Lower lobe of right lung (tissue), 2 donors: ENCODE measurements around the gene NUAK1. TPM values are rescaled to one million over a fixed set of nuclear protein-coding genes. Genes with fewer than 3 reads are reported as not detected.
A peak's percentile ranks its signal among the peaks of the same experiment; 100 is the strongest.

Experiments
- ATAC-seq, 2 donors: fragments of 200-7000 bp; cut with Tn5 transposase; one replicate each; pipeline ENCODE4 v1.9.1; 2020 to 2022; ENCODE audit warnings: mild to moderate bottlenecking in 2 of 2, moderate library complexity in 2 of 2
- DNase-seq: peaks from one replicate; pipeline ENCODE4 v3.0.0-alpha.2; 2020
- H3K27ac ChIP-seq: fragments of 200-600 bp; one replicate; pipeline ENCODE4 v1.8.0; 2022
- H3K27me3 ChIP-seq: fragments of 200-600 bp; one replicate; pipeline ENCODE4 v1.8.0; 2022; ENCODE audit warnings: low read depth
- H3K36me3 ChIP-seq: fragments of 200-600 bp; one replicate; pipeline ENCODE4 v1.8.0; 2022; ENCODE audit warnings: mild to moderate bottlenecking
- H3K4me1 ChIP-seq: fragments of 200-600 bp; one replicate; pipeline ENCODE4 v1.8.0; 2022
- H3K4me3 ChIP-seq: fragments of 200-600 bp; one replicate; pipeline ENCODE4 v1.8.0; 2022; ENCODE audit warnings: mild to moderate bottlenecking
- H3K9me3 ChIP-seq: fragments of 200-600 bp; one replicate; pipeline ENCODE4 v1.8.0; 2022
- CTCF ChIP-seq: fragments of 200-600 bp; IDR thresholded peaks from one replicate; pipeline ENCODE4 v1.8.0; 2022; ENCODE audit warnings: antibody characterized with exemption, mild to moderate bottlenecking
- intact Hi-C: fragments of 100-400 bp; cut with DNase I; formaldehyde crosslinking; loops from one replicate; pipeline ENCODE4 v1.11.0; 2022
- total RNA-seq: library from RNA; stranded (reverse); fragmentation: NEBNext Ultra II Directional; extraction: Animal tissue kit (Norgen Biotek cat#: 25700); gene quantifications from one replicate; pipeline ENCODE4 v1.2.1, GENCODE V29; 2021
- donor health status: DM: no; HTN: yes; CAD: no; lungs with severe emphysema.

Gene NUAK1
- total RNA-seq, 1 donor from 2014 or later = 17.5 TPM

DNA sequence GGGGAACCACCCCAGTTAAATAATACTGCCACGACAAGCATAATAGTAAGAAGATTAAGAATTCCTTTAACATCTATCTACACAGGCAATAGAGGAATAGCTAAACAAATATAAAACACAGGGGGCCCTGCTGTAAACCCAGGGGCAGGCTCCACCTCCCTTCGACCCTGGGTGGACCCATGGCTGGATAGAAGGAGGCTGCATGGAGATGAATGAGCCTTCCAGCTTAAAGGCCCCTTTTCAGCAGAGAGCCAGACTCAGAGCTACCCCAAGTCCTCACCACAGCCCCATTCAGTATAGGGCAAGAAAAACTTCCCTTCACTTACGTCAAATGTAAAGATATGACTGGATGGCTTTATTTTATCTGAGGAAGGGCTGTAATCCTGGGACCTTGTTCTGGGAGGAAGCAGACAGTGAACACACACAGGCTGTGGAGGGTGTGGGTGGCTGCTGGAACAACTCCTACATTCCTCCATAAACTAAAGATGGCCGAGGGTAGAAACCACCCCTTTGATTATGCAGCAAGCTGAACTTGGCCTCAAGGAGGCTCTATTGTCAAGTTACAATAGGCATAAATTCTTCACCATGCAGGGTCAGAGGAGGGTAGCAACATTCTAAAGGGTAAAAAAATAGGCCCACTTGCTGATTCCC is 30.4 kb downstream of the NUAK1 start:
- no peaks in the 10 kb centered on the region for H3K36me3 ChIP-seq
- H3K9me3 ChIP-seq = no peaks in the 10 kb centered on the region
- H3K27ac ChIP-seq = no peak overlapping the region
- no peaks in the 10 kb centered on the region for H3K27me3 ChIP-seq
- no peak for TF ChIP-seq CTCF
- H3K4me3 ChIP-seq = no peak overlapping the region
- intact Hi-C loops = no loop called here
- DNase-seq = no peak
- H3K4me1 ChIP-seq = peaks cover 44% of the 10 kb centered on the region
- no peak for ATAC-seq

DNA sequence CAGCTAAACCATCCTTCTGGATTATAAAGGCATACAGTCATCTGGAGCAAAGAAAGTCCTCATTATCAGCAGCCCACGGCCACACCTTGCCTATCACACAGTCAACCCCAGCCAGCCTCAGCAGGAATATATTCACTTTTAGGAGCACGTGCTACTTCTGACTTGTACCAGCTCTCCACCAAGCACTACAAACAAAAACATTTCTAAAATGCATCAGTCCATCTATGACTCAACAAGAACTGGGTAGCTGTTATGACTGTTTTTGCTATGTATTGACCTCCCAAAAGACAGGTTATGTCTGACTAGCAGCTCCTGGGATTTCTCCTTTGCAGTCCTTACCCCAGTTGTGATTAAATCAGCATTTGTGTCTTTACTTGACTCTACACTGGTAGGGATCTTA is 31.2 kb downstream of the NUAK1 start:
- H3K36me3 ChIP-seq = peaks cover 3% of the 10 kb centered on the region
- intact Hi-C loops = no loop called here
- ATAC-seq (peak in 1 of 2 donors; percentile 31), DNase-seq (no peak)
- TF ChIP-seq CTCF = no peak
- no peak overlapping the region for H3K4me3 ChIP-seq
- H3K4me1 ChIP-seq = peaks cover 37% of the 10 kb centered on the region
- H3K27me3 ChIP-seq = no peaks in the 10 kb centered on the region
- no peaks in the 10 kb centered on the region for H3K9me3 ChIP-seq
- H3K27ac ChIP-seq = no peak overlapping the region

DNA sequence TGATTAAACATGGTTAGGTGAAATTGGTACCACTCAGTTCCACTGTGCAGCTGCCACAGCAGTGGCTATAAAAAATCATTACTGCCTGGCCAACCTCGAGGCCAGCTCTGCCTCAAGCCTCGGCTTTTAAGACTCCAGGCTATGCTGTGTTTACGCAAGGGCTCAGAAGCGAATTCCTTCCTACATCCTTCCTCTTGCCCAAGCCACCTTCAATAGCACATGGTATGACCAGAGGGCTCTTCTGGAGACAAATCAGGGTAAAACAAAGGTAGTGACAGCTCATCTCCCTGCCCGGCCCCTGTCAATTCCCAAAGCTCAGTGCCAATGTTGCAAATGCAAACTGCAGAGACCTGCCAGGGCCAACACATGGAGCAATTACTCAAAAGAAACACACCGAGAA is 31.9 kb downstream of the NUAK1 start:
- Histone ChIP-seq H3K4me1 (peaks cover 30% of the 10 kb centered on the region), H3K36me3 (peaks cover 8% of the 10 kb centered on the region), H3K4me3 (no peak overlapping the region), H3K27ac (no peak overlapping the region), H3K9me3 (no peaks in the 10 kb centered on the region), H3K27me3 (no peaks in the 10 kb centered on the region)
- intact Hi-C loops = no loop called here
- ATAC-seq (peak in 1 of 2 donors; percentile 39), DNase-seq (no peak)
- no peak for TF ChIP-seq CTCF

DNA sequence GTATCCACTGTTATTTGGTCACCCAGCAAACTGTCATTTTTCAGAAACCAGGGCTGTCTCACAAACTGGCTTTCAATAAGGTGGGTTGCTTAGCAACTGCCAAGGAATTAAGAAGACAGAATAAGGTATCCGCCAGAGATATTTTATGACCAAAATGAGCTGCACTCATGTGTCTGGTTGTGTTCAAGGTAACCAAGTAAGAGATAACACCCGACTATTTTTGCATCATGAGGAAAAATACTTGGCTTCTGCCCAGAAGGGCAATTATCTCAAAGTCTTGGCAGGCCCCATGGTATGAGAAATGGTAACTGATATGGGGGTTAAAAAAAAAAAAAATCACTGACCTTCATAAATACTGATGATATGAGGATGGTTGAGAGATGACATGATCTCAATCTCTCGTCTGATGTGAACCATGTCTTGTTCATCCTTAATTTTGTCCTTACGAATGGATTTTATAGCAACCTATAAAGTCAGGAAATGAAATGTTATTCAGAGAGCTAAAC is 32.6 kb downstream of the NUAK1 start:
- ATAC-seq (no peak), DNase-seq (no peak)
- Histone ChIP-seq H3K27ac (no peak overlapping the region), H3K27me3 (no peaks in the 10 kb centered on the region), H3K9me3 (no peaks in the 10 kb centered on the region), H3K4me3 (no peak overlapping the region), H3K4me1 (peaks cover 29% of the 10 kb centered on the region), H3K36me3 (peaks cover 8% of the 10 kb centered on the region)
- intact Hi-C loops = no loop called here
- TF ChIP-seq CTCF = no peak

DNA sequence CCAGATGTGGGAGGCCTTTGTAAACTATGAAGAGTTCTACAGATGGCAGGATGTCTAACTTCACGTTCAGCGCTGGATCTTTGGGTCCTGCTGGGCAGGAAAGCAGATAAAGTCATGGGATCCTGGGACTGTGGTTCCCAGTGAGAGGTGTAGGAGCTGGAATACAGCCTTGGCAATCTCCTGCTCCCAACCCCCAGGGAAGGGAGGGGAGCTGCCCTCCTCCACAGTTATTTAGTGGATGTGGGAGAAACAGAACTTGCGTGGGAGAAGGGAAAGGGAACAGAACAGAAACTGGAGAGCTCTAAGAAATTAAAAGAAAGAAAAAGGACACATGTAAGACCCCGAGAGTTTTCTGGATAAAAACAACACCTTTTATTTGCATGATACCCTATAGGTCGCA is 37.0 kb downstream of the NUAK1 start:
- DNase-seq = no peak
- H3K4me1 ChIP-seq = peaks cover 7% of the 10 kb centered on the region
- H3K36me3 ChIP-seq = peaks cover 8% of the 10 kb centered on the region
- H3K9me3 ChIP-seq = no peaks in the 10 kb centered on the region
- intact Hi-C loops = no loop called here
- H3K4me3 ChIP-seq = no peak overlapping the region
- no peak for ATAC-seq
- H3K27ac ChIP-seq = no peak overlapping the region
- no peak for TF ChIP-seq CTCF
- no peaks in the 10 kb centered on the region for H3K27me3 ChIP-seq
